Tibial nerve (tissue), 4 donors: ENCODE results near the gene RARG. TPM values are rescaled to one million over a fixed set of nuclear protein-coding genes. Genes with fewer than 3 reads are reported as not detected.
A peak's percentile ranks its signal among the peaks of the same experiment; 100 is the strongest.

Experiments
- DNase-seq, 2 donors: peaks; one replicate each; pipeline ENCODE4 v3.0.0-alpha.2; 2019; ENCODE audit warnings: low spot score in 2 of 2
- H3K27ac ChIP-seq, 4 donors: fragments of 200-600 bp; sonication (generic) in 3 of 4; one replicate each; pipeline ENCODE4 v1.5.1; 2017 to 2019; ENCODE audit warnings: mild to moderate bottlenecking in 1 of 4
- H3K27me3 ChIP-seq, 2 donors: fragments of 200-600 bp; sonication (generic) in 1 of 2; one replicate each; pipeline versions ENCODE4 v1.5.1 to v1.6.0; 2017 to 2019
- H3K36me3 ChIP-seq, 3 donors: fragments of 200-600 bp; sonication (generic); one replicate each; pipeline ENCODE4 v1.5.1; 2018 to 2019
- H3K4me1 ChIP-seq, 4 donors: fragments of 200-600 bp; sonication (generic) in 3 of 4; one replicate each; pipeline ENCODE4 v1.5.1; 2017 to 2019
- H3K4me3 ChIP-seq, 4 donors: fragments of 200-600 bp; sonication (generic) in 3 of 4; one replicate each; pipeline ENCODE4 v1.5.1; 2017 to 2019; ENCODE audit warnings: mild to moderate bottlenecking in 1 of 4, moderate library complexity in 1 of 4
- H3K9me3 ChIP-seq, 4 donors: fragments of 200-600 bp; sonication (generic) in 3 of 4; one replicate each; pipeline ENCODE4 v1.5.1; 2017 to 2019
- CTCF ChIP-seq, 5 experiments: fragments of 200-600 bp in 3 of 5; fragments of 450-650 bp in 2 of 5; sonication (generic) in 3 of 5; IDR thresholded peaks; one replicate each; pipeline ENCODE4 v1.5.1; 2016 to 2019; ENCODE audit warnings: antibody characterized with exemption in 5 of 5, mild to moderate bottlenecking in 3 of 5, moderate library complexity in 2 of 5
- EP300 ChIP-seq, 2 donors: sonication (generic); formaldehyde crosslinking; IDR thresholded peaks; one replicate each; pipeline ENCODE4 v1.6.1; 2017; ENCODE audit warnings: antibody characterized with exemption in 2 of 2, mild to moderate bottlenecking in 1 of 2
- POLR2A ChIP-seq, 2 donors: fragments of 450-650 bp; IDR thresholded peaks; one replicate each; pipeline ENCODE4 v1.6.1; 2017; ENCODE audit warnings: antibody characterized with exemption in 2 of 2, mild to moderate bottlenecking in 2 of 2, moderate library complexity in 2 of 2
- WGBS, 2 donors: methylation state at CpG; one replicate each; pipeline ENCODE4 v1.1.5; 2018; 5-methylcytosine and 5-hydroxymethylcytosine counted together
- total RNA-seq, 4 donors: library from RNA; depleted of rRNA; stranded (reverse); fragments of >200 nt; gene quantifications; one replicate each; pipeline ENCODE4 v1.1.0, GENCODE V29; 2016

The RARG gene
- total RNA-seq, 4 donors from 2014 or later: 28.0 to 32.3 (median 31.4) TPM

GRCh38 chr12:53235742-53236442 is 3.9 kb upstream of the RARG start:
- WGBS, 2 donors: 74 to 80% methylated on average over 9 of the region's 9 CpGs
- peak overlapping the region in 2 of 4 donors; percentile 93 to 98 for H3K27ac ChIP-seq
- no peak for DNase-seq
- TF ChIP-seq EP300 (IDR thresholded peaks at IDR 0.05): no peak
- TF ChIP-seq POLR2A (IDR thresholded peaks at IDR 0.05): no peak
- no peak for TF ChIP-seq CTCF (IDR thresholded peaks at IDR 0.05)
- no peaks in the 10 kb centered on the region for H3K9me3 ChIP-seq
- H3K27me3 ChIP-seq: no peaks in the 10 kb centered on the region
- peaks cover 0 to 42% (median 29%) of the 10 kb centered on the region in 4 donors for H3K4me1 ChIP-seq
- no peak overlapping the region for H3K4me3 ChIP-seq
- no peaks in the 10 kb centered on the region for H3K36me3 ChIP-seq

GRCh38 chr12:53235164-53235563 is 3.2 kb upstream of the RARG start:
- DNase-seq: no peak
- TF ChIP-seq POLR2A (IDR thresholded peaks at IDR 0.05) (no peak), CTCF (IDR thresholded peaks at IDR 0.05) (no peak), EP300 (IDR thresholded peaks at IDR 0.05) (no peak)
- Histone ChIP-seq H3K4me1 (peaks cover 0 to 50% (median 34%) of the 10 kb centered on the region in 4 donors), H3K4me3 (no peak overlapping the region), H3K9me3 (no peaks in the 10 kb centered on the region), H3K27me3 (no peaks in the 10 kb centered on the region), H3K27ac (peak overlapping the region in 3 of 4 donors; percentile 90 to 98 (median 93)), H3K36me3 (no peaks in the 10 kb centered on the region)
- 15 to 34% methylated on average over 2 to 3 of the region's 3 CpGs for WGBS, 2 donors

- peaks cover 0 to 3% (median 0%) of the 10 kb centered on the region in 3 donors for H3K36me3 ChIP-seq
- no peak overlapping the region for H3K4me3 ChIP-seq
- H3K27ac ChIP-seq: peak overlapping the region; percentile 2 to 98 (median 92)
- 2 to 5% methylated on average over 11 to 12 of the region's 12 CpGs for WGBS, 2 donors
- TF ChIP-seq EP300 (IDR thresholded peaks at IDR 0.05) (no peak), CTCF (IDR thresholded peaks at IDR 0.05) (no peak), POLR2A (IDR thresholded peaks at IDR 0.05) (no peak)
- peaks cover 0 to 56% (median 35%) of the 10 kb centered on the region in 4 donors for H3K4me1 ChIP-seq
- no peak for DNase-seq
- H3K27me3 ChIP-seq: no peaks in the 10 kb centered on the region
- H3K9me3 ChIP-seq: no peaks in the 10 kb centered on the region
These were observed 2.4 kb upstream of the RARG start for GRCh38 chr12:53234271-53234914.

- no peak for DNase-seq
- peak overlapping the region in 1 of 4 donors; percentile 74 for H3K4me3 ChIP-seq
- H3K4me1 ChIP-seq: peaks cover 0 to 63% (median 35%) of the 10 kb centered on the region in 4 donors
- no peak for TF ChIP-seq POLR2A (IDR thresholded peaks at IDR 0.05)
- TF ChIP-seq CTCF (IDR thresholded peaks at IDR 0.05): no peak
- no peak for TF ChIP-seq EP300 (IDR thresholded peaks at IDR 0.05)
- H3K9me3 ChIP-seq: no peaks in the 10 kb centered on the region
- WGBS, 2 donors: 16 to 27% methylated on average over 3 to 7 of the region's 7 CpGs
- peak overlapping the region; percentile 2 to 98 (median 92) for H3K27ac ChIP-seq
- peaks cover 0 to 5% (median 0%) of the 10 kb centered on the region in 3 donors for H3K36me3 ChIP-seq
- no peaks in the 10 kb centered on the region for H3K27me3 ChIP-seq
These were observed 1.7 kb upstream of the RARG start for GRCh38 chr12:53233671-53234121.
